ENCODE measurements around the gene KLHL25.
A peak's percentile ranks its signal among the peaks of the same experiment; 100 is the strongest.

The KLHL25 gene

DNA sequence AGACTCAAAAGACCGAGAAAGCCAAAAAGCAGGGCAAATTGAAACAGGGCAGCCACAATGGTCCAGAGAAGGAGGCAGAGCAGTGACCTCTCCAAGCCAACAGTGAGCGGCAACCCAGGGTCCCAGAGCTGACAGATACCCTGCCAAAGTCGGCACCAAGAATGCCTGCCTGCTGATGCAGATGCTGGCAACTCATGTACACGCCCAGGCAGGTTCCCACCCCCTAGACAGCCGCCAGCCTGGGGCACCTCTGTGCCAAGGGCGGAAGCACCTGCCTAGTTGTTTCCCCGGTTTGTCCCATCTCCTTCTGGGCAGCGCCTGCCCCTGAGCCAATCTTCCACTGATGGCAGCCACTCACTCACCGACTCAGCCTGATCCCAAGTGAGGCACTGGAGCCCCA, 22.1 kb downstream of the KLHL25 start:
- DNase-seq, result peak; percentile 42

DNA sequence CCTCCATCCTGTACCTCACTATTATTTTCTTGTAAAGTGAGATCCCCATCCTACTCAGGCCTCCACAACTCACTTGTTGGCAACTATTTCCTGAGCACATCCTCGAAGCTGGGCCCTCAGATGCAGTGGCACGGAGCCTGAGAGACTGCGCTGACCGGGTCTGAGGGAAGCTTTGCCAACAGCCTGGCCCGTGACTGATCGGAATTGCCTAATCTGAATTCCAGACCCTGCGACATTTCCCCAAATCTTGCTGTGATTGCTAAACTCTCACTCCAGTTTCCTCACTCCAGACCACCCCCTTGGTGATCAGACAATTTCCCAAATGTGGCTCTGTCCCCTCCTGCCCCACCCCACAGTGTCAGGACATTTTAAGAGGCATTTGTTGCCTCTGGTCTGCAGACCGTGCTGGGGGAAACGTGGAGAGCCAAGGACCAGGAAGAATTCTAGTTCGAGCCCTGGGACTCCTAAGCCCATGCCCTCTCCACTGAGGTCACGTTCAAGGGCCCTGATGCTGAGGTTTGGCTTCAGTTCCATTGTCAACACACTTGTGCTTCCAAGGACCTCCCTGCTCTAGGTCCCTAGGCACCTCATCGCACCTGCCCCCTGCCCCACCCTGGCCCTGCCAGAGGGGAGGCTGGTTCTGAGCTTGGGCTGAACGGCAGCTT, 22.8 kb downstream of the KLHL25 start:
- no peak for DNase-seq

DNA sequence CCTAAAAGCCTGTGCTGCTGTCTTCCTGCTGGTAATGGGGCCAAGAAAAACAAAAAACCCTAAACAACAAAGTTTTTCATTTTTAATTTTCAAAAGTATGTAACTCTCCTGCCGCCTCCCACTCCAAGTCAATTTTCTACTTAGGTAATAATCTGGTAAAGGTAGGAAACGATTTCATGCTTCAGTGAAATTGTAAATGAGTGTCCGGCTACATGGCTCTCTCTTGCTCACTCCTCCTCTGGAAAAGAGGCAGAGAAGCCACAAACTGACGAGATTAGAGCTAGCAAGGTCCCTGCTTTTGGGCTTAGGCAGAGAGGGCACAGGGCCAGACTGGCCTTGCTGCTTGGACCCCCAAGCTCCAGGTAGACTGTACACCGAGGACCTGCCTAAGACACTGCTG, 23.5 kb downstream of the KLHL25 start:
- no peak for DNase-seq

DNA sequence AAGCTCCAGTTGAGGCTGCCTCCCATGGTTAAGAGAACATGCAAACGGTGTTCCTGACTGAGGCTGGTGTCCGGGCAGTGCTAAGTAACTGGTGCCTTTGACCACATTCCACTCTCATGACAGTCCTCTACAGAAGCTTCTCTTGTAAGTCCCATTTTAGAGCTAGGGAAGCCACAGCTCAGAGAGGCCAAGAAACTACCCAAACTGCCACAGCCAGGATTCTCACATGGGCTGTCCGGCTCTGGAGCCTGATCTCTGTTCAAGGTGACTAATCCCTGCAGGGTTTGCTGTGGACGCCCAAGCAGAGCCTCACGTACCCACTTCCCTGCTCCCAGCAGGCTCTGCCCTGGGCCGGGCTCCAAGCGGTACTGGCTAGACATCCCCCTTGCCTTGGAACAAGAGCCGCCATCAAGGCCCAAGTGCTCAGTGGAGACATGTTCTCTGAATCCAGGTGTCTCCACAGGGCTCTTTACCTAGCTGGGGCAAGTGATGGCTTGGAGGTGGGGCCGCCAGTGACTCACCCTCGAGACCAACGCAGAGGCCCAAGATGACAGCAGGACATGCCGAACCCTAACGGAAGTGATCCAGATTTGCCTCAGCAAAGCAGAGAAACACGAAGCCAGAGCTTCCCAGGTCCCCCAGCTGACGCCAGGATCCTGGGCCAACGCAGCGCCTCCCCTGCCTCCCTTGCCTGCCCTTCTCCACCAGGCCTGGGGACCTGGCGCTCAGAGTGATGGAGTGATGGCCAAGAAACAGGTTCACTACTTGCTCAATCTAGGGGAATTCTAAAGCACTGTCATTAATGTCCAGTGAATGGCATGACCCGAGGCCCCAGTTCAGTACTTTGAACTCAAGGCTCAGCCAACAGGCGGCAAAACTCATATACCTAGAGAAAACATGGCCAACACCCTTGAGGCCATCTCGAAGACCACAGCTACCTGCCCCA, 24.4 kb downstream of the KLHL25 start:
- no peak for DNase-seq

DNA sequence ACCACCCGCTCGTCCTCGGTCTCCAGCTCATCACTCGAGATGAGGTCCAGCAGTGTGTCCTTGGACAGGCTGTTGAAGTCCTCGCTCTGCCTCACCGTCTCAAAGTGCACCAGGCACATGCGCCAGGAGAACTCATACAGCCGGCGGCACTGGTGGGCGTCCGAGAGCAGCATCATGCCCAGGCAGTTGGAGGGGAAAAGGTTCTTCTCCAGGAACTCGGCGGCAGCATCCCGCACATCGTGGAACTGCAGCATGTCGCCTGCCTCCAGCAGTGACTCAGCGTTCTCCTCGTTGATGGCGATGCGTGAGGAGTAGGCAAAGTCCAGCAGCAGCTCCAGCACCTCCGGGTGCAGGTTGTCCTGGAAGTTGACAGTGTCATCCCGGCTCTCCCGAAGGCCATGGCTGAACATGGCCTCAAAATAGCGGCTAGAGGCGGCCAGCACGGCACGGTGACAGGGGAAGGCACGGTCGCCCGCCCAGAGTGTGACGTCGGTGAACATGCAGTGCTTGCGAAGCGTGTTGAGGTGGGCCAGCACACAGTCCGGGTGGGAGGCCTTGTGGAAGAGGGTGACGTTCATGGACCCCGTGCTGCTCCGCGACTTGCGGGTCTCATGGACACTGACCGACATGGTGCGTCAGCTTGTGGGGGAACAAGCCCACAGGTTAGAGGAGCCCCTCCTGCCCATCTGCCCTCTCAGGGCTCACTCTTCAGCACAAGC, 25.4 kb downstream of the KLHL25 start:
- DNase-seq, result no peak

DNA sequence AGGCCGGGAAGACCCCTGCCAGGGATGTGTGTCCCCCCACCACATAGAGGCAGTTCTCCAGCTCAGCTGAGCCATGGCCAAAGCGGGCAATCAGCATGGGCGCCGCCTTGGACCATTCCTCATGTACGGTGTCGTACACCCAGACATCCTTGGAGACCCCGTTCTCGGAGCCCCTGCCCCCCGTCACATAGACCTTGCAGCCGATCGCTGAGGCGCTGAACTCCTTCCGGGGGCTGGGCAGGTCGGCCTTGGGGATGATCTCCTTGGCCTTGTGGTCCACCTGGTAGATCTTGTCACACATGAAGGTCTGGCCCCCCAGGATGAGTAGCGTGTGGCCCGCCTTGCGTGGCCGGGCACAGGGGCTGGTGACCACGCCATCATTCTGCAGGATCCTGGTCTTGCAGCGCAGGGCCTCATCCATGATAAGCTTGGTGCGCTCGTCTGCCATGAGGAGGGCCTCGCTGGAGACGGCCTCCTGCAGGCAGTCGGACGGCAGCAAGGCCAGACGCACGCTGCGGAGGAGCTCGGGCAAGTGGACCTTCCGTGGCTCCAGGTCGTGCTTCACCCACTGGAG, 26.0 kb downstream of the KLHL25 start:
- DNase-seq, result no peak

DNA sequence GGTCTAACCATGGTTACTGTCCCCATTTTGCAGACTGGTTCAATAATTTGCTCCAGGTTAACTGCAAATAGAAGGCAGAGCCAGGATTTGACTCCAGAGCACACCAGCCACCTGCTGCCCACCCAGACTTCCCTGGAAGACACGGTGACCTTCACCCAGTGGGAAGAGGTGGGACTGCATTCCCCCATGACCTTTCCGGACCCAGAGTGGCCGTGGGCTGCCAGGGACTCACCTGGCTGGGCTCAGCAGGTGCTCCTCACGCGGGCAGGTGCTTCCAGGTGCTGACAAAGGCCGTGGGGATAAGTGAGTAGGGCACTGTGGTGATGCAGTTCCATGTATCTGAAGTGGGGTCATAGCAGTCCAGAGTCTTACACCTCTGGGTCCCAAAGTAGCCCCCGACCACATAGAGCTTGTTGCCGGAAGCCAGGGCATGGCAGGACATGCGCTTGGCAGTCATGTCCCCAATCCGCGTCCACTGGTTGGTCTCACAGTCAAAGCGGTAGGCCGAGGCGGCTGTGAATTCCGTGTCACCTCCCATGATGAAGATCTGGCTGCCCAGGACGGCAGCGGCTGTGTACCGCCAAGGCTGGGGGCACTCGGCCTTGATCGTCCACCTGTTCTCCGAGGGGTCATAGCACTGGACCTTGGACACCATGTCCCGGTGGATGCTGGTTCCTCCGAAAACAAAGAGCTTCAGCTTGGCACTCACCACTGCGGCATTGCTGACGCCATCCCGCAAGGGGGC, 26.8 kb downstream of the KLHL25 start:
- DNase-seq, result no peak

DNA sequence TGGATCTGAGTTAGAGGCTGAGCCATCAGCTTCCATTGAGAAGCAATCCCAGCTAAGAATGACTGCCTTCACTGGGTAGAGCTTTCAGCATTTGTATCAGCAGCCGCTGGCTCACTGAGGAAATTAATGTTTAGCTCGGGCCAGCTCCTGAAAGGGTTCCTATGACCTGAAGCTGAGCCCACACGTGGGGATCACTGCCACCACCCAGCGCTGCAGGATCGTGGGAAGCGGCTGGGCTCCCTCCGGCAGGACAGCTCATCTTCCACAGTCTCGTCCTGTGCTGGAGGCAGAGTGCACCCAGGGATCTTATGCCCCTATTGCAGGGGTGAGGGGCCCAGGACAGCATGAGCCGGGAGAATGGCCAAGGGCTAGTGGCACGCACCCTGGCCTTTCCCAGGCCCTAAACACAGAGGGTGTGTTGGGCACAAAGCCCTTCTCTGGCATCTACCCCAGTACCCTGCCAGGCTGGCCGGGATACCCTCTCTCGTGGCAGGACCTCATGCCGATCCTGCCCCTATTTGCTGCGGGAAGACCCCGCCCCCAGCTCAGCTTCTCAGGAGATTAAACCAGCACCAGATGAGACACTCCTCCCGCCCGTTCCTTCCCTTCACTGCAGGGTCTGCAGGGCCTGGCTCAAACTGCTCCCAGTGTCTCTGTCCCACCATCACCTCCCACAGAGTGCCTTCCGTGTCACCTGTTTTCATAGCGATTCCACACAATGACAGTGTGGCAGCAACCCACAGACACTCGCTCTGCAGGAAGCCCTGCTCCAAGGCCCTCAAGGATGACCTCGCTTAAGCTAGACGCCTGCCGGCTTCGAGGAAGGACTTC, 28.5 kb downstream of the KLHL25 start:
- DNase-seq, result no peak

DNA sequence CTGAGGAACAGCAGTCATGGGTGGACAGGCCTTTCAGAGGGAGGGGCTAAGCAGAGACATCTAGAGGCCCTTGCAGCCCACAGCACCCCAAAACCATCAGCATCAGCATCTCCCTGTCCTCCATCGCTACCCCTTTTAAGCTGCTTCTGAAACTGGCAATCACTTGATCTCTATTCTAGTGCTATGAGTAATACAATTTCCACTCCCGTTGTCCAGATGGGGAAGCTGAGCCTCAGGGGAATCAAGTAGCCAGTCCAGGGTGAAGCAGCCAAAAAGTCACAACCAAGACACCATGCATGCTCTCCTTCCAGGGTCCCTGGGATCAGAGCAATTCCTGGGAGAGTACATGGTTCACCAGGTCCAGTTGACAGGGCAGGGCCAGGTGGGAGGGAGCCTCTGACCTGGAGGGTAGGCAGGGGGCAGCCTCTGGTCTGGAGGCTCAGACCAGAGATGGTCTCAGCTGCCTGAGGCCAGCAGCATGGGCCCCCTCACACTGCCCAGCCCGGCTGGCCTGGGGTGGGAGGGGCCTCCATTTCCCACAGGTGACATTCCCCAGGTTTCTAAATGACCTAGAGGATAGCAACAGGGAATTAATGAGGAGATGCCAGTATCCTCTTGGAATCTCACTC, 30.0 kb downstream of the KLHL25 start:
- no peak for DNase-seq

DNA sequence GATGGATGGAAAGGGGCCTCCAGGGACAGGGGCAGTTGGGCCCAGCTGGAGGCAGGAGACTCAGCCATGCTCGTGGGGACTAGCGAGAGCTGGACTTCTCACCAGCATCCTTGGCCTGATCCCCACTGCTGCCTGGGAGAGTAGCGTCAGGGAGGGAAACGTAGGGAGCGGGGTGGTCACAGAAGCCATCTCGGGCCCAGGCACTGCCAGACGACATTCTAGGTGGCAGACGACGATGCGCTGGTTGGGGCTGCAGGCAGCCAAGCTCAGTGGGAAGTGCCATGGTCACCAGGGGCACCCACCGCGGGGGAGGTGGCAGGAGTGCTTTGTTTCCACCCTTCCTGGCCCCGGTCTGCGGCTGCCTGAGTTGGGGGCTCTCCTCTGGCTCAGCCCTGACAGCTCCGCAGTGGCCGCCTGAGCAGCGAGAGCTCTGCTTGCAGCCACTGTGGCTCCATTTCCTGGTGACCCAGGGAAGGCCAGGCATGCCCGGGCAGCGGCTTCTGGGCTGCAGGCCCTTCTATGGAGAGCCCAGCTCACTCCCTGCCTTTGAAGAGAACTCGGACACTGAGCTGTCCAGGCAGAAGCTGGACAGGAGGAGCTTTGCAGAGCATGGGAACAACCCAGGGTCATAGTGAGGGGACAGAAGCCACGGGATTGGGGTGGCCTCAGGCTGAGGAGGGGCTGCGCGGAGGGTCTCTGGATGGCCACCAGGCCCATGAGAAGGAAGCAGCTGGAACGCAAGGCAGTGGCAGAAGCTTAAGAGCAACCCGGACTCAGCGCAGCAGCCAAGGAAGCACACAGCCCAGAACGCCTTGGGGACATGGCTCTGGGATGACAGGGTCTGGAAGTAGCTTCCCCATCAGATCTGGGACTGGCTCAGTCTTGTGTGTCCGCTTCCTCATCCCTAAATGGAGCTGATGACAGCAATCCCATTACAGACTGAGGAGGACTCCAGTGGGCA, 30.8 kb downstream of the KLHL25 start:
- DNase-seq, result no peak

DNA sequence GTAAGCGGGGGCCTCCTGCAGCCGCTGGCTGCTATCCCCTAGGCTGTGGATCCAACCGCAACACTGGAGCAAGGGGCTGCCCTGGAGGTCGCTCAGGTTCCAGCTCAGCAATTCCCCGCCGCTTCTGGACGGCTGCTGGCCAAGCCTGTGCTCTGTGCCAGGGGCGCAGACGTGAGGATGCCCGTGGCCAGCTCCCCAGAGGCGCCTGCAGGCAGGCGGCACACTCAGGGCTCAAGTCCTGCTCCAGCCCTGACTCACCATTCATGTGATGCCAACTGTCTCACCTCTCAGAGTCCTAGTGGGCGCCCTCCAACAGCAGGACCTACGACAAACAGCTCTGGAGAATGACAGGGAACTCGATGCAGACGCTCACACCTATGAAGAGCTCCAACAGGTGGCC, 31.6 kb downstream of the KLHL25 start:
- DNase-seq, result no peak

DNA sequence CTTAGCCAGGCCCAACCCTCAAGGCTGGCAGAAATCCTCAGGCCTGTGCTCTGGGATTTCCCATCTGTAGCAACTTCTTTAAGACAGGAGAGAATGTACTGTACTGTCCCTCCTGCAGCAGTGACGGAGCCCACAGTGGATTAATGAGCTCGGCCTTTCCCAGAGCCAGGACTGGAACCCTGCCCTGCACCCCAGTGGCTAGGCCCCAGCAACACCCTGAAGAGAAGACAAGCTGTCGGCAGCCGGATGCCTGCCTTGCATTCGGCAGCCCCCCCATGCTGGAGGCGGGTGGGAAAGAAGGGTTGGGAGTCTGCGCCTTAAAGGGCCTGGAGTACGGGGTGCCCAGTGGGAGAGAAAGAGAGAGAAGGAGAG, 32.0 kb downstream of the KLHL25 start:
- DNase-seq, result no peak

DNA sequence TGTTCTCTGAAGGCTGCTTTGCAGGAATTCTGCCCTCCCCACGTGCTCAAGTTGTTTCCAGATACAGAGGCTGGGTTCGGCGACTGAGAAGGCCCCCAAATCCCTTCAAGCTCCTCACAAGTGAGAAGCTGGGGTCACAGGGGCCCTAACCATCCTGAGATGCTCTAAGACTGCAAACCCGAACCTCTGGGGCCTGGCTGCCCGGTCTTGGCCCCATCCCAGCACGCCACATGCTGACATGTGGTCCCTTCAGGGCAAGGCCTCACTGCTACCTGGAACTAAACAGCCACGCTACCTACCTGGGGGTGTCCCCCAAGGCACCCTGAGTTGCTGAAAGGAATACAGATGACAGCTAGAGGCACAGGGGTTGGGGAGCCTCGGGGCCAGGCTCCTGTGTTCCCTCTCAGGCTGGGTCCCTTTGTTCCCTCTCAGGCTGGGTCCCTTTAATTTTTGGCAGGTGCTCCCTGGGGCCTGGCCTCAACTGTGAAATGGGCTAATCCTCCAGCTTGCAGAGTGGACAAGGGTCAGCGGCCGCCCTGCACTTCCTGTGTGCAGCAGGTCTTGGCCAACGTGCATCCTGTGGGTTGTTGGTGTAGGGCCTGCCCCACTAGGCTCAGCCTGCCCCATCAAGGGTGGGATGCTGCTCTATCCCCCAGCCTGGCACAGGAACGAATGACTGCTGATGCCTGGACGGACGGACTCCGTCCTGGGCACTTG, 32.5 kb downstream of the KLHL25 start:
- DNase-seq, result no peak

DNA sequence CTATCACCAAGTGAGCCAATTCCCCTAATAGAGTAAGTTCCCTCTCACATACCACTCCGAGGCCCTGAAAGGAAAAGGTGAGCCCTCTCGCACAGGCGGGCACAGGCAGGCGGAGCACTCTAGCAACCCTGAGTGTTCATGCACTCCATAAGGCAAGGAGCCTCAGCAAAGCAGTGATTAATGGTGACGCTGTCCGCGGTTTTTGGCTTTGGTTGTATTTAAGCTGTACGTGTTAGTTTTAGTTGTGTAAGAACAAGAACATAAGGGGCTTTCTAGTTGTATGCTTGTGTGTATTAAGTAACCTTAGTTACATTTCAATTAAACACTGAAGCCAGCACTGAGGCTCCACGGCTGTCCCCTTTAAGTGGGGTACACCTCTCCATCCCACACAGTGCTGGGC, 33.1 kb downstream of the KLHL25 start:
- no peak for DNase-seq

DNA sequence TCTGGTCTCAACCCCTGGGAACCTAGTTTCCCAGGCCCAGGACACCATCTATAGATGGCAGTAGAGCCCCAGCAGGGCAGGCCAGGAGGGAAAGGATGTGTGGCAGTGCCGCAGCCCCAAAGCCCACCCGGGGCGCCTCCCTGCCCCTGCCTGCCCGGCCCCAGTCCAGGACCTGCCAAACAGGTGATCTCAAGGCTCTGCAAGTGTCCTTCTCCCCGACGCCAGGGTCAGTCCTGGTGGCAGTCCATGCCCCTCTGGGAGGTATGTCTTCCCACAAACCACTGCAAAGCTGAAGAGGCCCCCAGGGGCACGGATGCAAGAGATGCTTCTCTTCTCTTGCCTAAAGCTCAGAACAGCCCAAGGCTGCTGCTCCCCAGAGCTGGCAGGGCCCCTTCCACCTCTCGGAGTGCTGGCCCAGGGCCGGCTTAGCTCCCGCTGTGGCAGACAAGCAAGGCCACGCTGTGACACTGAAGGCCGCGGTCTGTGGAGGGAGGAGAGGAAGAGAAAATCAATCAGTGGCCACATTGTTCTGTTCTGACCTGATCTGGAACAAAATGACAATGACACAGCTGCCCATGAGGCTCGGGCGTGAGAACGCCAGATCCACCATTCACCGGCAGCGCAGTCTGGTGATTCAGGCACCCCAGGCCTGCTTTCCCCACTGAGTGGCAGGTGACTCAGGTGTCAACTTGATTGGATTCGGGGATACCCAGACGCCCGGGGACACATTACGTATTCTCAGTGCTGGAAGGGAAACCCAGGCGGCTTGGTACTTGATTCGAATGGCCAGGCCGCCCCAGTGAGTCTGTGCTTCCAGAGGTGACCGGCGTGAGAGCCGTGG, 34.0 kb downstream of the KLHL25 start:
- DNase-seq, result no peak

DNA sequence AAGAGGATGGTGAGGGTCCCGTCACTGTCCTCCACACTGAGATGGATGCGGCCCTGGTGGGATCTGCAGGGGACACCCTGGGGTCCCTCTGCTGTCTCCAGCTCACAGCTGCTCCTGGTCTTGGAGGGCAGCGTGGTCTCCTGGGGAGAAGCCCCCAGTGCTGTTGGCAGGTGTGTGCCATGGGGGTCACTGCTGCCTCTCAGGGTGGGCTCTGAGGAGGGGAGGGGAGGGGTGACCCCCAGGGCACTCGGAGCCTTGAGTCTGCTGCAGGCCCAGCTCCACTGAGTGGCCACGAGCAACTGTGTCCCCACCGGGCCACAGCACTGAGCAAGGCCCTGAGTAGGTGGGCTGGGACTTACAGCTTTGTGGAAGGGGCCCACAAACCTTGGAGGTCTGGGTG, 34.7 kb downstream of the KLHL25 start:
- no peak for DNase-seq

DNA sequence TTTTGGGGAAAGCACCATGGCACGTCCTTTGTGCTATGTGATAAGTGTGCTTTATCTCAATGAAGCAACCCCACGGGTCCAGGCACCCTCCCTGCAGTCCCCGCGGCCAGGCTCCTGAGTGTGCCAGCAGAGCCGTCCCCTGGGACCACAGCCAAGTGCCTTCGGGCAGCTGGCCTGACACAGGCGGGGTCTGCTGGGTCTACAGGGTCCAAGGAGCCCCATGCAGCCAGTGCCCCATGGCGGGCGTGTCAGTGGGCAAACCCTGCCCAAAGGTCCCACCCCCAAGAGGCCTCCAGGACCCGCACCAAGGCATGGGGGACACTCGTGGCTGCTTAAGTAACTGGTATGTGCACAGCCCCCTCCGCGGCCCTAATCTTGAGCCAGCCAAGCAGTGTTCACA, 35.3 kb downstream of the KLHL25 start:
- no peak for DNase-seq

DNA sequence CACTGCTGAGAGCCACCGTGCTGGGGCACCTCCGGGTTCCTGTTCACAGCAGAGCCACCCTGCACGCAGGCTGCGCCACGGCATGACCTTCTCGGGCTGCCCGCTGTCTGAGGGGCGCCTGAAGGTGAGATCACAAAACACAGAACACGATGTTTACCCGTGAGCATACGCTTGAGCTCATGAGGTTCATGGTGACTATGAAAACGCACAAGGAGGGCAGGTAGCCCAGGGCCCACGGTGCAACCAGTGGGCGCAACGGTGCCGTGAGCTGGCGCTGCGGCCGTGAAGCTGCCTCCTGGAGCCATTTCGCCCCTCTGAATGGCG, 36.1 kb downstream of the KLHL25 start:
- DNase-seq, result no peak

All from RPMI8226 (cell line).